ENCODE results near the gene PDGFB. TPM values are rescaled to one million over a fixed set of nuclear protein-coding genes. Genes with fewer than 3 reads are reported as not detected.

Gene PDGFB
- total RNA-seq, 2 donors from 2014 or later, result 5.9 to 10.4 TPM

DNA sequence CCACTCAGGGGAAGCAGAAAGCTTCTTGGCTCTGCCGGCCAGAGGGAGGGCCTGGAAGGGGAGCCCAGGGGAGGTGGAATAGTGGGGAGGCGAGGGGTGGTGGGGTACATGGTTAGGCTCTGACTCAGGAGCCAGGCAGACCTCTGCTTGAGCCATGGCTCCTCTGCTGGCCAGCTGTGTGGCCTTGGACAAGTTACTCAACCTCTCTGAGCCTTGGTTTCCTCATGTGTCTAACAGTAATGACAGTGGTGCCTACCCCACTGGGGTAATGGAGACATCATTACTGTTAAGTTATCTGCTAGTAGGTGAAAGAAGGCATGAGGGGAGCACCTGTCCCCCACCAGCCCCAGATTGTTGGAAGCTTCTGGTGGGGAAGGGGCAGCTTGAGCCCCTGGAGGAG lies 12.2 kb upstream of the PDGFB start:
- Mint-ChIP-seq H3K4me1 (peaks cover 8% of the 10 kb centered on the region), H3K4me3 (no peak overlapping the region), H3K9me3 (peaks cover 8% of the 10 kb centered on the region), H3K27me3 (ENCODE audit: insufficient read depth) (no peaks in the 10 kb centered on the region), H3K27ac (no peak overlapping the region), H3K36me3 (ENCODE audit: low read depth) (no peaks in the 10 kb centered on the region)
- DNase-seq, result no peak
- TF ChIP-seq, protein P1, sequence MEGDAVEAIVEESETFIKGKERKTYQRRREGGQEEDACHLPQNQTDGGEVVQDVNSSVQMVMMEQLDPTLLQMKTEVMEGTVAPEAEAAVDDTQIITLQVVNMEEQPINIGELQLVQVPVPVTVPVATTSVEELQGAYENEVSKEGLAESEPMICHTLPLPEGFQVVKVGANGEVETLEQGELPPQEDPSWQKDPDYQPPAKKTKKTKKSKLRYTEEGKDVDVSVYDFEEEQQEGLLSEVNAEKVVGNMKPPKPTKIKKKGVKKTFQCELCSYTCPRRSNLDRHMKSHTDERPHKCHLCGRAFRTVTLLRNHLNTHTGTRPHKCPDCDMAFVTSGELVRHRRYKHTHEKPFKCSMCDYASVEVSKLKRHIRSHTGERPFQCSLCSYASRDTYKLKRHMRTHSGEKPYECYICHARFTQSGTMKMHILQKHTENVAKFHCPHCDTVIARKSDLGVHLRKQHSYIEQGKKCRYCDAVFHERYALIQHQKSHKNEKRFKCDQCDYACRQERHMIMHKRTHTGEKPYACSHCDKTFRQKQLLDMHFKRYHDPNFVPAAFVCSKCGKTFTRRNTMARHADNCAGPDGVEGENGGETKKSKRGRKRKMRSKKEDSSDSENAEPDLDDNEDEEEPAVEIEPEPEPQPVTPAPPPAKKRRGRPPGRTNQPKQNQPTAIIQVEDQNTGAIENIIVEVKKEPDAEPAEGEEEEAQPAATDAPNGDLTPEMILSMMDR (conservative IDR thresholded peaks at IDR 0.05), result no peak
- no peak overlapping the region for H3K27ac ChIP-seq (ENCODE audit: low read depth, low read length)
- no peaks in the 10 kb centered on the region for H3K4me1 ChIP-seq (ENCODE audit: control insufficient read depth, insufficient read depth, low read length)
- H3K27me3 ChIP-seq (ENCODE audit: control insufficient read depth, insufficient read depth, low read length, poor library complexity, severe bottlenecking), result no peaks in the 10 kb centered on the region
- H3K9me3 ChIP-seq (ENCODE audit: control insufficient read depth, low read length), result no peaks in the 10 kb centered on the region
- no peak overlapping the region for H3K9ac ChIP-seq (ENCODE audit: extremely low read depth, low read length, poor library complexity, severe bottlenecking)
- H3K36me3 ChIP-seq (ENCODE audit: control insufficient read depth, insufficient read depth, low read length), result no peaks in the 10 kb centered on the region
- H3K4me3 ChIP-seq (ENCODE audit: low read length), result no peak overlapping the region
- WGBS, 2 experiments (ENCODE audit: insufficient coverage in 1 of 2, insufficient read length in 1 of 2), result 85 to 100% methylated on average over 1 to 2 of the region's 2 CpGs

DNA sequence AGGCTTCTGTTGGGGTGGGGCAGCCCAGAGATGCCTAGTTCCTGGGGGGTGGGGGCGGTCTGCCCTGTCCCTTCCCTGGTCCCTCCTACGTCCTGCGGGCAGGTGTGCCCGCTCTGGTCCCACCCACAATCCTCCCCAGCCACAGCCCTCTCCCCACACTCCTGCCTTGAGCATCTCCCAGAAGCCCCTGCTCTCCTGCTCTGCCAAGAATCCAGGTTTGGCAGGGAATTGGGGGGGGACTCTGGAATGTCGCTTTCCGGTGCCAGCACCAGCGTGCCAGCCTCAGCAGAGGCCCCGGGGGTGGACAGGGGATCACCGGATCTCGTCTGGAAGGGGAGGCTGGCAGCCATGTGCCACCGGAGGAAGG lies 11.4 kb upstream of the PDGFB start:
- Histone ChIP-seq H3K4me3 (ENCODE audit: low read length) (no peak overlapping the region), H3K9ac (ENCODE audit: extremely low read depth, low read length, poor library complexity, severe bottlenecking) (no peak overlapping the region), H3K9me3 (ENCODE audit: control insufficient read depth, low read length) (no peaks in the 10 kb centered on the region), H3K36me3 (ENCODE audit: control insufficient read depth, insufficient read depth, low read length) (no peaks in the 10 kb centered on the region), H3K27ac (ENCODE audit: low read depth, low read length) (no peak overlapping the region), H3K4me1 (ENCODE audit: control insufficient read depth, insufficient read depth, low read length) (no peaks in the 10 kb centered on the region), H3K27me3 (ENCODE audit: control insufficient read depth, insufficient read depth, low read length, poor library complexity, severe bottlenecking) (no peaks in the 10 kb centered on the region)
- no peak for DNase-seq
- Mint-ChIP-seq H3K27me3 (ENCODE audit: insufficient read depth) (peaks cover 2% of the 10 kb centered on the region), H3K4me3 (no peak overlapping the region), H3K36me3 (ENCODE audit: low read depth) (no peaks in the 10 kb centered on the region), H3K4me1 (peaks cover 8% of the 10 kb centered on the region), H3K27ac (no peak overlapping the region), H3K9me3 (peaks cover 4% of the 10 kb centered on the region)
- 92 to 97% methylated on average over 6 to 10 of the region's 11 CpGs for WGBS, 2 experiments (ENCODE audit: insufficient coverage in 1 of 2, insufficient read length in 1 of 2)
- TF ChIP-seq, protein P1 (conservative IDR thresholded peaks at IDR 0.05), result no peak

DNA sequence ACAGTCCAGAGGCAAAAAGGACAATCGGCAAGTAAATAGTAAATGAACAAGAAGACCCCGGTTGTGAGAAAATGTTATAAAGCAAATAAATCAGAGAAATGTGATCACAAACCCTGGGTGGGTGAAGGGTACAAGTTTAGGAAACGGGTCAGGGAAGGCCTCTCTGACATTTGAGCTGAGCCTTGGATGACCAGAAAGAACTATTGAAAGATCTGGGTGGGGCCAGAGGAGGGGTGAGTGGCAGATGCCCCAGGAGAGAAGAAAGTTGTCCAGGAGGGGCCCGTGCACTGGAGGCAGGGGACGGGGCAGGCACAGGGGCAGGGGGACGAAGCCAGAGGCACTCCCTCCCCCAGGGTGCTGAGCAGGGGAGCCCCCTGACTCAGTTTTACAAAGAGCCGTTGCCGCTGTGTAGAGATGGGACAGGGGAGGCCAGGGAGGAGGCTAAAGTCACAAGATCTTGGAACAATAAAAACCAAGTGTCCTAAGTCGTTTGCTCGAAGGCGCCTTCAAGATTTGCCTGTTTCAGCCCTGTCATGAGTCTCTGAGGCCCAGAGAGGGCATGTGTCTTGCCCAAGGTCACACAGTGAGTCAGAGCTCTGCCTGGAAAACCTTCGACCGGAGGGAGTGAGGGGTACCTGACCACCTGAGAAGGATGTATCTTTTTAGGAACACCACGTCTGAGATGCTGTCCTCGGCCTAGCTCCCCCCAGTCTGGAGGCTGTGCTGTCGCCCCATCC lies 10.8 kb upstream of the PDGFB start:
- H3K27ac Mint-ChIP-seq, result no peak overlapping the region
- Histone ChIP-seq H3K27me3 (ENCODE audit: control insufficient read depth, insufficient read depth, low read length, poor library complexity, severe bottlenecking) (no peaks in the 10 kb centered on the region), H3K9ac (ENCODE audit: extremely low read depth, low read length, poor library complexity, severe bottlenecking) (no peak overlapping the region), H3K4me3 (ENCODE audit: low read length) (no peak overlapping the region), H3K36me3 (ENCODE audit: control insufficient read depth, insufficient read depth, low read length) (no peaks in the 10 kb centered on the region), H3K9me3 (ENCODE audit: control insufficient read depth, low read length) (no peaks in the 10 kb centered on the region), H3K27ac (ENCODE audit: low read depth, low read length) (peak overlapping the region; percentile 8), H3K4me1 (ENCODE audit: control insufficient read depth, insufficient read depth, low read length) (no peaks in the 10 kb centered on the region)
- no peak overlapping the region for H3K4me3 Mint-ChIP-seq
- DNase-seq, result peak; percentile 44
- no peaks in the 10 kb centered on the region for H3K9me3 Mint-ChIP-seq
- no peaks in the 10 kb centered on the region for H3K36me3 Mint-ChIP-seq (ENCODE audit: low read depth)
- H3K27me3 Mint-ChIP-seq (ENCODE audit: insufficient read depth), result peaks cover 2% of the 10 kb centered on the region
- 73 to 83% methylated on average over 11 to 16 of the region's 16 CpGs for WGBS, 2 experiments (ENCODE audit: insufficient coverage in 1 of 2, insufficient read length in 1 of 2)
- H3K4me1 Mint-ChIP-seq, result peaks cover 8% of the 10 kb centered on the region
- TF ChIP-seq, protein P1 (conservative IDR thresholded peaks at IDR 0.05), result no peak
